Spleen (tissue), 11 donors: ENCODE data around the gene SLC23A2. TPM values are rescaled to one million over a fixed set of nuclear protein-coding genes. Genes with fewer than 3 reads are reported as not detected.
A peak's percentile ranks its signal among the peaks of the same experiment; 100 is the strongest.

ENCODE experiments used
- DNase-seq: peaks from one replicate; pipeline ENCODE4 v3.0.0-alpha.2; 2020
- H3K27ac ChIP-seq, 8 donors: fragments of 200-600 bp; sonication (generic) in 7 of 8; 1 replicate in 4 of 8; 2 replicates in 4 of 8; pipeline versions ENCODE4 v1.5.0 to v1.8.0; 2016 to 2021; ENCODE audit warnings: inconsistent platforms in 4 of 8, mild to moderate bottlenecking in 4 of 8, moderate library complexity in 1 of 8
- H3K27me3 ChIP-seq, 7 donors: fragments of 200-600 bp; sonication (generic) in 6 of 7; replicated peaks in 1 of 7; 1 replicate in 4 of 7; 2 replicates in 3 of 7; pipeline versions ENCODE4 v1.5.0 to v1.8.0; 2016 to 2021; ENCODE audit warnings: inconsistent platforms in 3 of 7, mild to moderate bottlenecking in 1 of 7
- H3K36me3 ChIP-seq, 6 donors: fragments of 200-600 bp; sonication (generic) in 5 of 6; 1 replicate in 4 of 6; 2 replicates in 2 of 6; pipeline versions ENCODE4 v1.5.0 to v1.8.0; 2016 to 2021; ENCODE audit warnings: inconsistent platforms in 2 of 6
- H3K4me1 ChIP-seq, 6 donors: fragments of 200-600 bp; sonication (generic) in 5 of 6; 1 replicate in 3 of 6; 2 replicates in 3 of 6; pipeline versions ENCODE4 v1.5.0 to v1.8.0; 2016 to 2021; ENCODE audit warnings: inconsistent platforms in 3 of 6
- H3K4me3 ChIP-seq, 8 donors: fragments of 200-600 bp; sonication (generic) in 7 of 8; 1 replicate in 4 of 8; 2 replicates in 4 of 8; pipeline versions ENCODE4 v1.5.0 to v1.8.0; 2016 to 2021; ENCODE audit warnings: inconsistent platforms in 4 of 8, mild to moderate bottlenecking in 4 of 8, moderate library complexity in 2 of 8
- H3K9me3 ChIP-seq, 8 donors: fragments of 200-600 bp; sonication (generic) in 7 of 8; 1 replicate in 4 of 8; 2 replicates in 4 of 8; pipeline versions ENCODE4 v1.5.0 to v1.8.0; 2016 to 2021; ENCODE audit warnings: inconsistent platforms in 4 of 8
- CTCF ChIP-seq, 11 experiments: fragments of 200-600 bp in 7 of 11; fragments of 450-650 bp in 4 of 11; sonication (generic) in 4 of 11; IDR thresholded peaks in 8 of 11; conservative IDR thresholded peaks in 3 of 11; 1 replicate in 7 of 11; 2 replicates in 4 of 11; pipeline versions ENCODE4 v1.4.0 to v1.8.0; 2016 to 2021; ENCODE audit warnings: antibody characterized with exemption in 11 of 11, inconsistent platforms in 4 of 11, mild to moderate bottlenecking in 1 of 11
- POLR2A ChIP-seq, 3 donors: fragments of 450-650 bp; IDR thresholded peaks; one replicate each; pipeline ENCODE4 v1.5.1; 2017; ENCODE audit warnings: antibody characterized with exemption in 3 of 3, mild to moderate bottlenecking in 1 of 3
- POLR2AphosphoS5 ChIP-seq, 3 donors: sonication (generic); formaldehyde crosslinking; IDR thresholded peaks; one replicate each; pipeline ENCODE4 v1.5.1; 2017; ENCODE audit warnings: antibody characterized with exemption in 3 of 3
- WGBS, 5 donors: extraction: QIAGEN DNeasy Blood & Tissue Kit in 3 of 5; methylation state at CpG; one replicate each; pipeline versions ENCODE4 v1.1.5 to v1.1.7; 2013 to 2018; 5-methylcytosine and 5-hydroxymethylcytosine counted together
- intact Hi-C: fragments of 100-400 bp; cut with DNase I; formaldehyde crosslinking; loops from one replicate; pipeline ENCODE4 v1.15.0; 2023; ENCODE audit warnings: low total_unique reads
- polyA plus RNA-seq, 3 donors: library from polyadenylated mRNA; stranded (reverse); fragments of 200-250 nt; gene quantifications; one replicate each; pipeline ENCODE4 v1.2.1, GENCODE V29; 2013
- total RNA-seq, 7 donors: library from RNA; depleted of rRNA in 3 of 7; stranded (reverse); fragments of >200 nt in 3 of 7; fragmentation: NEBNext Ultra II Directional in 4 of 7; extraction: Animal tissue kit (Norgen Biotek cat#: 25700) in 4 of 7; gene quantifications; one replicate each; pipeline versions ENCODE4 v1.1.0 to v1.2.1, GENCODE V29; 2016 to 2021
- donor health status: healthy with polysubstance abuse.
- donor health status: DM: no; HTN: no; CAD: no; lungs with moderate emphysema.
- donor health status: DM: no; HTN: no; CAD: no.
- donor health status: Bipolar disorder and iron deficiency.
- donor health status: healthy.
- donor health status: DM: no; HTN: no; CAD: no.
- donor health status: DM: yes; HTN: yes; CAD: no.

The SLC23A2 gene
- total and polyA plus RNA-seq, 10 donors = 5.1 to 72.0 (median 45.8) TPM

DNA sequence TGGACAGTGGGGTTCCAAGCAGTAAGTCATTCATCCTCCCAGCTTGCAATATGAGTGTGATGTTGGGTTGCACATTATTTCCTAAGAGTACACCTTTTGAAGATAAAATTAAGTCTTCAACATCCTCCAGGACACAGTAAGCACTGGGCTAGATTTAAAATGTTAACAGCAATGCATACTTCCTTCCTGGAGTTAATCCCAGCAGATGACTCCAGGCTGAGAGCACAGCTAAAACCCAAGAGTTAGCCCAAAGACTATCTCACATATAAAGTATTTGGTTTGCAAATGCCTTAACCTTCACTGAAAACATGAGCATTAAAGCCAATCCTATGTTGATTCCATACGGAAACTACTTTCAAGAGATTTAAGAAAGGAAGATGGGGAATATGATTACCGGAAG is 69.2 kb downstream of the SLC23A2 start:
- TF ChIP-seq POLR2AphosphoS5 (IDR thresholded peaks at IDR 0.05) (no peak), CTCF (IDR thresholded peaks at IDR 0.05 in 8 of 11, conservative IDR thresholded peaks at IDR 0.05 in 3 of 11) (no peak), POLR2A (IDR thresholded peaks at IDR 0.05) (no peak)
- no peak overlapping the region for H3K27ac ChIP-seq
- peaks cover 0 to 76% (median 19%) of the 10 kb centered on the region in 6 donors for H3K36me3 ChIP-seq
- no peak for DNase-seq
- no peaks in the 10 kb centered on the region for H3K27me3 ChIP-seq
- intact Hi-C loops = no loop called here
- 95 to 100% (median 98%) methylated on average over 2 of the region's 2 CpGs for WGBS, 5 donors
- no peaks in the 10 kb centered on the region for H3K9me3 ChIP-seq
- peaks cover 0 to 10% (median 4%) of the 10 kb centered on the region in 6 donors for H3K4me1 ChIP-seq
- no peak overlapping the region for H3K4me3 ChIP-seq

GRCh38 chr20:4929686-4930397 is 71.5 kb downstream of the SLC23A2 start:
- Histone ChIP-seq H3K9me3 (no peaks in the 10 kb centered on the region), H3K27me3 (no peaks in the 10 kb centered on the region), H3K36me3 (peaks cover 0 to 83% (median 19%) of the 10 kb centered on the region in 6 donors), H3K4me3 (no peak overlapping the region), H3K4me1 (peaks cover 0 to 19% (median 4%) of the 10 kb centered on the region in 6 donors), H3K27ac (no peak overlapping the region)
- intact Hi-C loops = no loop called here
- no peak for DNase-seq
- WGBS, 5 donors = 67 to 86% (median 78%) methylated on average over 5 of the region's 5 CpGs
- TF ChIP-seq POLR2A (IDR thresholded peaks at IDR 0.05) (no peak), POLR2AphosphoS5 (IDR thresholded peaks at IDR 0.05) (no peak), CTCF (IDR thresholded peaks at IDR 0.05 in 8 of 11, conservative IDR thresholded peaks at IDR 0.05 in 3 of 11) (no peak)

DNA sequence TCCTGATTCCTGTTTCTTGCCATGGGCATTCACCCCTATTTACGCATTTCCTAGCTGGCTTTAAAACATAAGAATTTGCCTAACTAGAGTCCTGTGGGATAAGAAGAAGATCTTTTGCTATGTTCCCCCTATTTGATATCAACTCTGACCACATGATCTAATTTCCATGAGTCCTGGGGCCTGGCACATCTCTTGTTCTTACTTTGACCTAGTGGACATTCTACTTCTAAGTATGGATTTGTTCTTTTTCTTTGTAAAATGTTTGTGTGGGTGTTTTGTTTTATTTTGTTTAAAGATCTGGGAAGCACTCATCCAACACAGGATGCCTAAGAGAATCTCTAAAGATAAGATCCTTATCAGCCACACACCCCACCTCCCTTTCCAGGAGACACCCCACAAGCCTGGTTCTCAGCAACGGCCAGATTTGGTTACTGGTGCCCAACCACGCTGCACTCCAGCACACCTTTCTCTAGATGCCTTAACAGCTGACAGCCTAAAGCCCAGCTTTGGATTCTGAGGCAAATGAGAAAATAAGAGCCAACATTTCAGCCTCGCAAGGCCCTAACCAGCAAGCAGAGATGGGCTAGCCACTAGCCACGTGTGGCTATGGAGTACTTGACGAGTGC is 74.7 kb downstream of the SLC23A2 start:
- no peak for DNase-seq
- no peak overlapping the region for H3K4me3 ChIP-seq
- H3K4me1 ChIP-seq = peaks cover 0 to 33% (median 4%) of the 10 kb centered on the region in 6 donors
- no peaks in the 10 kb centered on the region for H3K27me3 ChIP-seq
- H3K36me3 ChIP-seq = peaks cover 0 to 72% (median 11%) of the 10 kb centered on the region in 6 donors
- H3K9me3 ChIP-seq = no peaks in the 10 kb centered on the region
- peak overlapping the region; percentile 27 to 80 (median 62) for H3K27ac ChIP-seq
- TF ChIP-seq POLR2AphosphoS5 (IDR thresholded peaks at IDR 0.05) = no peak
- TF ChIP-seq POLR2A (IDR thresholded peaks at IDR 0.05) = no peak
- no peak for TF ChIP-seq CTCF (IDR thresholded peaks at IDR 0.05 in 8 of 11, conservative IDR thresholded peaks at IDR 0.05 in 3 of 11)
- intact Hi-C loops = no loop called here
- 80 to 87% (median 83%) methylated on average over 6 of the region's 6 CpGs for WGBS, 5 donors

GRCh38 chr20:4925842-4926530 is 75.3 kb downstream of the SLC23A2 start:
- intact Hi-C loops = no loop called here
- no peaks in the 10 kb centered on the region for H3K27me3 ChIP-seq
- peak overlapping the region; percentile 27 to 80 (median 62) for H3K27ac ChIP-seq
- no peak for TF ChIP-seq POLR2A (IDR thresholded peaks at IDR 0.05)
- peak in 1 of 3 donors; percentile 78 for TF ChIP-seq POLR2AphosphoS5 (IDR thresholded peaks at IDR 0.05)
- WGBS, 5 donors = 62 to 73% (median 64%) methylated on average over 15 of the region's 15 CpGs
- H3K4me3 ChIP-seq = no peak overlapping the region
- H3K36me3 ChIP-seq = peaks cover 0 to 68% (median 7%) of the 10 kb centered on the region in 6 donors
- peaks cover 0 to 38% (median 4%) of the 10 kb centered on the region in 6 donors for H3K4me1 ChIP-seq
- H3K9me3 ChIP-seq = no peaks in the 10 kb centered on the region
- no peak for DNase-seq
